ENCODE results near the gene YPEL2. TPM values are rescaled to one million over a fixed set of nuclear protein-coding genes. Genes with fewer than 3 reads are reported as not detected.

Gene YPEL2
- total and polyA plus RNA-seq, 2 donors (not counting 1 experiment from before 2014, with no cell fraction given) = 20.7 to 51.8 TPM

DNA sequence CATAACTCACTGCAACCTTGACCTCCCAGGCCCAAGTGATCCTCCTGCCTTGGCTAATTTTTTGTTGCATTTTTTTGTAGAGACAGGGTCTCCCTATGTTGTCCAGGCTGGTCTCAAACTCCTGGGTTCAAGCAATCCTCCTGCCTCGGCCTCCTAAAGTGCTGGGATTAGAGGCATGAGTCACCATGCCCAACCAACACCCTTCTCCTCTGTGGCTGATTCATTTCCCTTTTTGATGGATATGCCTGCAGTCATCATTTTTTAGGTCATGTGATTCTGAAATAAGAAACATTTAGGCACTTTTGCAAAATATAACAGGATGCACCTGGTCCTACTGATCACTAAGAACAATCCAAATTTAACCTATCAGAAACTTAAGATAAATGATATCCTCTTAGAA is 44.0 kb upstream of the YPEL2 start:
- no peaks in the 10 kb centered on the region for H4K20me1 ChIP-seq (ENCODE audit: control insufficient read depth, insufficient read depth, low read length, poor library complexity, severe bottlenecking)
- H3K9ac ChIP-seq (ENCODE audit: low read length) = no peak overlapping the region
- Mint-ChIP-seq H3K27ac (no peak overlapping the region), H3K4me3 (no peak overlapping the region), H3K9me3 (ENCODE audit: insufficient read depth) (no peaks in the 10 kb centered on the region), H3K4me1 (peaks cover 12% of the 10 kb centered on the region), H3K27me3 (no peaks in the 10 kb centered on the region)
- DNase-seq (no peak), ATAC-seq (ENCODE audit: low read depth) (no peak)
- intact Hi-C loops (cut with micrococcal nuclease) = no loop called here
- H3K27me3 ChIP-seq (replicated peaks in 1 of 4; ENCODE audit: control extremely low read depth in 1 of 4, control insufficient read depth in 3 of 4, insufficient read depth in 4 of 4, low read length in 3 of 4) = no peaks in the 10 kb centered on the region
- H3K4me2 ChIP-seq (replicated peaks; ENCODE audit: low read depth, low read length, poor library complexity, severe bottlenecking) = no peak overlapping the region
- no peak for TF ChIP-seq EZH2 (IDR thresholded peaks at IDR 0.05; ENCODE audit: borderline replicate concordance, insufficient read depth, low read depth, low read length, poor library complexity, severe bottlenecking)
- TF ChIP-seq, protein P1, sequence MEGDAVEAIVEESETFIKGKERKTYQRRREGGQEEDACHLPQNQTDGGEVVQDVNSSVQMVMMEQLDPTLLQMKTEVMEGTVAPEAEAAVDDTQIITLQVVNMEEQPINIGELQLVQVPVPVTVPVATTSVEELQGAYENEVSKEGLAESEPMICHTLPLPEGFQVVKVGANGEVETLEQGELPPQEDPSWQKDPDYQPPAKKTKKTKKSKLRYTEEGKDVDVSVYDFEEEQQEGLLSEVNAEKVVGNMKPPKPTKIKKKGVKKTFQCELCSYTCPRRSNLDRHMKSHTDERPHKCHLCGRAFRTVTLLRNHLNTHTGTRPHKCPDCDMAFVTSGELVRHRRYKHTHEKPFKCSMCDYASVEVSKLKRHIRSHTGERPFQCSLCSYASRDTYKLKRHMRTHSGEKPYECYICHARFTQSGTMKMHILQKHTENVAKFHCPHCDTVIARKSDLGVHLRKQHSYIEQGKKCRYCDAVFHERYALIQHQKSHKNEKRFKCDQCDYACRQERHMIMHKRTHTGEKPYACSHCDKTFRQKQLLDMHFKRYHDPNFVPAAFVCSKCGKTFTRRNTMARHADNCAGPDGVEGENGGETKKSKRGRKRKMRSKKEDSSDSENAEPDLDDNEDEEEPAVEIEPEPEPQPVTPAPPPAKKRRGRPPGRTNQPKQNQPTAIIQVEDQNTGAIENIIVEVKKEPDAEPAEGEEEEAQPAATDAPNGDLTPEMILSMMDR (IDR thresholded peaks at IDR 0.05) = no peak
- ChIA-PET CTCF (no interaction called here), POLR2A (no interaction called here)
- H3K4me1 ChIP-seq (ENCODE audit: control insufficient read depth in 2 of 2, insufficient read depth in 2 of 2, low read length in 2 of 2) = peaks cover 0 to 11% of the 10 kb centered on the region in 2 donors
- WGBS (ENCODE audit: insufficient coverage) = 0% methylated on average over 1 of the region's 1 CpG
- H3K36me3 ChIP-seq (replicated peaks in 1 of 2; ENCODE audit: control extremely low read depth in 1 of 2, control insufficient read depth in 1 of 2, extremely low read depth in 1 of 2, insufficient read depth in 2 of 2, low read length in 1 of 2) = no peaks in the 10 kb centered on the region
- H2AFZ ChIP-seq (ENCODE audit: insufficient read depth, low read depth, low read length, poor library complexity, severe bottlenecking) = no peak overlapping the region
- no peaks in the 10 kb centered on the region for H3K9me3 ChIP-seq (ENCODE audit: control extremely low read depth in 1 of 3, control insufficient read depth in 2 of 3, insufficient read depth in 1 of 3, low read length in 2 of 3)
- no peak overlapping the region for H3K27ac ChIP-seq (ENCODE audit: low read length in 2 of 2)
- no peak overlapping the region for H3K4me3 ChIP-seq (ENCODE audit: control extremely low read depth in 1 of 5, extremely low read depth in 1 of 5, insufficient read depth in 1 of 5, low read depth in 2 of 5, low read length in 4 of 5)
- no peaks in the 10 kb centered on the region for H3K79me2 ChIP-seq (ENCODE audit: control insufficient read depth, insufficient read depth, low read length)

DNA sequence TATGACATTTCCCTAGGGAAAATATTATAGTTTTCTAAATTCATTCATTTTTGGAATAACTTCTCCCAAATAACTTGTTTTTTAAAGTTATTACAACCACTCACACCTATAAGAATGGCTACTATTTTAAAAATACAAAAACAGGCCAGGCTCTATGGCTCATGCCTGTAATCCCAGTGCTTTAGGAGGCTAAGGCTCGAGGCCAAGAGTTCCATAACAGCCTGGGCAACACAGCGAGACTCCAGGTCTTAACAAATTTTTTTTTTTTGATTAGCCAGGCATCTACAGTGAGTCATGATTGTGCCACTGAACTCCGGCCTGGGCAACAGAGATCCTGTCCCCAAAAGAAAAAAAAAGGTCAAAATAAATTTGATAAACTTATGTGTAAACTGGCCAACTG is 43.6 kb upstream of the YPEL2 start:
- no peak for ATAC-seq (ENCODE audit: low read depth)
- Mint-ChIP-seq H3K9me3 (ENCODE audit: insufficient read depth) (no peaks in the 10 kb centered on the region), H3K4me3 (no peak overlapping the region), H3K27ac (no peak overlapping the region), H3K4me1 (peaks cover 12% of the 10 kb centered on the region), H3K27me3 (no peaks in the 10 kb centered on the region)
- DNase-seq = no peak
- Histone ChIP-seq H2AFZ (ENCODE audit: insufficient read depth, low read depth, low read length, poor library complexity, severe bottlenecking) (no peak overlapping the region), H3K4me2 (replicated peaks; ENCODE audit: low read depth, low read length, poor library complexity, severe bottlenecking) (no peak overlapping the region), H4K20me1 (ENCODE audit: control insufficient read depth, insufficient read depth, low read length, poor library complexity, severe bottlenecking) (no peaks in the 10 kb centered on the region), H3K9me3 (ENCODE audit: control extremely low read depth in 1 of 3, control insufficient read depth in 2 of 3, insufficient read depth in 1 of 3, low read length in 2 of 3) (no peaks in the 10 kb centered on the region), H3K79me2 (ENCODE audit: control insufficient read depth, insufficient read depth, low read length) (no peaks in the 10 kb centered on the region), H3K9ac (ENCODE audit: low read length) (no peak overlapping the region), H3K27ac (ENCODE audit: low read length in 2 of 2) (no peak overlapping the region), H3K36me3 (replicated peaks in 1 of 2; ENCODE audit: control extremely low read depth in 1 of 2, control insufficient read depth in 1 of 2, extremely low read depth in 1 of 2, insufficient read depth in 2 of 2, low read length in 1 of 2) (no peaks in the 10 kb centered on the region), H3K27me3 (replicated peaks in 1 of 4; ENCODE audit: control extremely low read depth in 1 of 4, control insufficient read depth in 3 of 4, insufficient read depth in 4 of 4, low read length in 3 of 4) (no peaks in the 10 kb centered on the region), H3K4me1 (ENCODE audit: control insufficient read depth in 2 of 2, insufficient read depth in 2 of 2, low read length in 2 of 2) (peaks cover 0 to 11% of the 10 kb centered on the region in 2 donors), H3K4me3 (ENCODE audit: control extremely low read depth in 1 of 5, extremely low read depth in 1 of 5, insufficient read depth in 1 of 5, low read depth in 2 of 5, low read length in 4 of 5) (no peak overlapping the region)
- WGBS (ENCODE audit: insufficient coverage) = 67% methylated on average over 1 of the region's 3 CpGs
- TF ChIP-seq, protein P1 (IDR thresholded peaks at IDR 0.05) = no peak
- no peak for TF ChIP-seq EZH2 (IDR thresholded peaks at IDR 0.05; ENCODE audit: borderline replicate concordance, insufficient read depth, low read depth, low read length, poor library complexity, severe bottlenecking)
- POLR2A ChIA-PET = no interaction called here
- intact Hi-C loops (cut with micrococcal nuclease) = no loop called here
- CTCF ChIA-PET = no interaction called here

All from B cell (primary cell).